B cell (primary cell): ENCODE data around the gene CLDN24. TPM values are rescaled to one million over a fixed set of nuclear protein-coding genes. Genes with fewer than 3 reads are reported as not detected.

Experiments
- ATAC-seq: fragments of 200-7000 bp; cut with Tn5 transposase; one replicate; pipeline ENCODE4 v1.10.0; 2021; ENCODE audit warnings: low read depth, mild to moderate bottlenecking, moderate number of reproducible peaks, moderate library complexity
- CTCF ChIA-PET: fragments of 350-600 bp; sonication (Branson Sonifier 250); formaldehyde crosslinking; loops from one replicate; lab custom pipeline; 2021; ENCODE audit warnings: antibody characterized with exemption, inconsistent platforms; lab: Charles Lee
- POLR2A ChIA-PET: fragments of 350-600 bp; sonication (Branson Sonifier 250); formaldehyde crosslinking; loops from one replicate; lab custom pipeline; 2021; ENCODE audit warnings: antibody characterized with exemption; lab: Charles Lee
- DNase-seq: peaks from one replicate; pipeline ENCODE4 v3.0.0; 2013
- H2AFZ ChIP-seq: 2 replicates; pipeline ENCODE4 v1.6.1; 2012; ENCODE audit warnings: mild to moderate bottlenecking, low read depth, low read length; ENCODE audit not compliant: insufficient read depth, poor library complexity, severe bottlenecking
- H3K27ac ChIP-seq, 2 donors: 1 replicate in 1 of 2; 2 replicates in 1 of 2; pipeline ENCODE4 v1.5.1; 2012 to 2013; ENCODE audit warnings: low read length in 2 of 2, mild to moderate bottlenecking in 2 of 2, moderate library complexity in 1 of 2
- H3K27me3 ChIP-seq, 4 experiments: fragments of 200-600 bp in 1 of 4; sonication (generic) in 1 of 4; replicated peaks in 1 of 4; 1 replicate in 2 of 4; 2 replicates in 2 of 4; pipeline versions ENCODE4 v1.6.1 to v1.7.0; 2013 to 2016; ENCODE audit warnings: low read length in 3 of 4, mild to moderate bottlenecking in 2 of 4, mixed read lengths in 1 of 4, moderate library complexity in 1 of 4; ENCODE audit not compliant: insufficient read depth in 4 of 4, control insufficient read depth in 3 of 4; ENCODE audit errors: control extremely low read depth in 1 of 4
- H3K36me3 ChIP-seq, 2 experiments: replicated peaks in 1 of 2; 1 replicate in 1 of 2; 2 replicates in 1 of 2; pipeline versions ENCODE4 v1.6.1 to v1.7.1; 2013; ENCODE audit warnings: low read length in 1 of 2; ENCODE audit not compliant: insufficient read depth in 2 of 2, control insufficient read depth in 1 of 2; ENCODE audit errors: control extremely low read depth in 1 of 2, extremely low read depth in 1 of 2
- H3K4me1 ChIP-seq, 2 donors: fragments of 200-600 bp in 1 of 2; sonication (generic) in 1 of 2; 1 replicate in 1 of 2; 2 replicates in 1 of 2; pipeline versions ENCODE4 v1.5.1 to v1.6.1; 2013 to 2017; ENCODE audit warnings: low read length in 2 of 2; ENCODE audit not compliant: control insufficient read depth in 2 of 2, insufficient read depth in 2 of 2
- H3K4me2 ChIP-seq: replicated peaks from 2 replicates; pipeline ENCODE3; 2012; ENCODE audit warnings: mild to moderate bottlenecking, low read depth, low read length; ENCODE audit not compliant: poor library complexity, severe bottlenecking
- H3K4me3 ChIP-seq, 5 experiments: fragments of 200-600 bp in 1 of 5; sonication (generic) in 1 of 5; 1 replicate in 3 of 5; 2 replicates in 2 of 5; pipeline versions ENCODE4 v1.5.1 to v1.7.0; 2011 to 2016; ENCODE audit warnings: low read length in 4 of 5, mild to moderate bottlenecking in 4 of 5, low read depth in 2 of 5, control low read depth in 1 of 5, moderate library complexity in 1 of 5; ENCODE audit not compliant: insufficient read depth in 1 of 5; ENCODE audit errors: control extremely low read depth in 1 of 5, extremely low read depth in 1 of 5
- H3K79me2 ChIP-seq: fragments of 200-600 bp; sonication (generic); one replicate; pipeline ENCODE4 v1.6.0; 2016; ENCODE audit warnings: low read length; ENCODE audit not compliant: control insufficient read depth, insufficient read depth
- H3K9ac ChIP-seq: fragments of 200-600 bp; sonication (generic); 2 replicates; pipeline ENCODE4 v1.6.1; 2017; ENCODE audit warnings: mild to moderate bottlenecking, low read length, moderate library complexity
- H3K9me3 ChIP-seq, 3 donors: one replicate each; pipeline versions ENCODE4 v1.6.1 to v1.7.1; 2013; ENCODE audit warnings: low read length in 2 of 3; ENCODE audit not compliant: control insufficient read depth in 2 of 3, insufficient read depth in 1 of 3; ENCODE audit errors: control extremely low read depth in 1 of 3
- H4K20me1 ChIP-seq: 2 replicates; pipeline ENCODE4 v1.6.0; 2012; ENCODE audit warnings: mild to moderate bottlenecking, low read length; ENCODE audit not compliant: insufficient read depth, control insufficient read depth, poor library complexity, severe bottlenecking
- H3K27ac Mint-ChIP-seq: one replicate; pipeline ENCODE4 v1.8.0; 2021; ENCODE audit warnings: mixed read lengths
- H3K27me3 Mint-ChIP-seq: one replicate; pipeline ENCODE4 v1.8.0; 2021; ENCODE audit warnings: mixed read lengths
- H3K4me1 Mint-ChIP-seq: one replicate; pipeline ENCODE4 v1.8.0; 2021; ENCODE audit warnings: mixed read lengths
- H3K4me3 Mint-ChIP-seq: one replicate; pipeline ENCODE4 v1.8.0; 2021; ENCODE audit warnings: mixed read lengths
- H3K9me3 Mint-ChIP-seq: one replicate; pipeline ENCODE4 v1.8.0; 2022; ENCODE audit warnings: mixed read lengths; ENCODE audit not compliant: insufficient read depth
- EZH2 ChIP-seq: IDR thresholded peaks from 2 replicates; pipeline ENCODE4 v1.6.1; 2012; ENCODE audit warnings: borderline replicate concordance, low read depth, mild to moderate bottlenecking, moderate library complexity, low read length; ENCODE audit not compliant: insufficient read depth, poor library complexity, severe bottlenecking
- WGBS: methylation state at CpG from one replicate; pipeline ENCODE4 v1.1.5; 2013; ENCODE audit warnings: missing lambda C conversion rate; ENCODE audit not compliant: insufficient coverage; 5-methylcytosine and 5-hydroxymethylcytosine counted together
- intact Hi-C: fragments of 100-400 bp; cut with micrococcal nuclease; formaldehyde crosslinking; loops from one replicate; pipeline ENCODE4 v1.10.0; 2022
- polyA plus RNA-seq: library from polyadenylated mRNA; depleted of rRNA; stranded (reverse); fragments of >200 nt; gene quantifications from 2 replicates; pipeline ENCODE4 v1.2.3, GENCODE V29; 2012
- total RNA-seq, 2 donors: library from RNA; stranded (reverse); fragments of 120-200 nt in 1 of 2; gene quantifications; 1 replicate in 1 of 2; 2 replicates in 1 of 2; pipeline versions ENCODE4 v1.2.3 to v1.2.4, GENCODE V29; 2013 to 2022
- TF ChIP-seq, protein P1 (sequence below): fragments of 200-600 bp; IDR thresholded peaks from one replicate; pipeline ENCODE4 v1.8.0; 2022; ENCODE audit warnings: antibody characterized with exemption, mild to moderate bottlenecking

The CLDN24 gene
- total and polyA plus RNA-seq, 2 donors (not counting 1 experiment from before 2014, with no cell fraction given), result not detected

DNA sequence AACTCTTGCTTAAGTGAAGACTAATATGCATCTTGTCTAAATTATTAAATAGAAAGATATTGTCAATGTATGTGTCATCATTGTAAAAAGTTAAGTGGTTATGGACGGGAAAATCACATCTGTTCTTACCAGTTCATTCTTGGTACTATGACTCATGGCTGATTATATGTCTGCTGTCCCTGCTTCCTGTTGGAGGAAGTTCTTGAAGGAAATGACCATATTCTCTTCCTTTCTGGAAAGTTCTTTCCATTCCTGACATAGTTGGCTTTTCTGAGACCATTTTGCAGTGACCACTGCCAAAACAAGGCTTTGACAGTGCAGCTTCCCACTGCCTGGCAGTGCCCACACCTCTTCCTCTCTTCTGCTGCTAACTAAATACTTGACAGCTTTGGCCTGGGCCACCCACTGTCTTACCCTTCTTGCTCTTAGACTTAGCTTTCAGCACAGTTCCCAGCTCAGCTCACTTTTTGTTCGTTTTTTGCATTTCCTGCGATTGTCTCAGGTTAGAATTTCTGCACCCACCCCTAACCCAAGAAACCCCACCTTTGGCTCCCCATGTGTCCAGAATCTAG lies 13.2 kb upstream of the CLDN24 start:
- ATAC-seq (no peak), DNase-seq (no peak)
- Histone ChIP-seq H2AFZ (no peak overlapping the region), H3K4me1 (no peaks in the 10 kb centered on the region), H3K79me2 (no peaks in the 10 kb centered on the region), H4K20me1 (no peaks in the 10 kb centered on the region), H3K4me2 (no peak overlapping the region), H3K27me3 (peaks cover 0 to 4% (median 0%) of the 10 kb centered on the region in 4 experiments), H3K9me3 (no peaks in the 10 kb centered on the region), H3K4me3 (no peak overlapping the region), H3K27ac (no peak overlapping the region), H3K9ac (no peak overlapping the region), H3K36me3 (no peaks in the 10 kb centered on the region)
- Mint-ChIP-seq H3K4me1 (no peaks in the 10 kb centered on the region), H3K4me3 (no peak overlapping the region), H3K27ac (no peak overlapping the region), H3K9me3 (no peaks in the 10 kb centered on the region), H3K27me3 (peaks cover 5% of the 10 kb centered on the region)
- intact Hi-C loops, result no loop called here
- 20% methylated on average over 1 of the region's 3 CpGs for WGBS
- CTCF ChIA-PET, result no interaction called here
- POLR2A ChIA-PET, result no interaction called here
- TF ChIP-seq EZH2, result no peak

DNA sequence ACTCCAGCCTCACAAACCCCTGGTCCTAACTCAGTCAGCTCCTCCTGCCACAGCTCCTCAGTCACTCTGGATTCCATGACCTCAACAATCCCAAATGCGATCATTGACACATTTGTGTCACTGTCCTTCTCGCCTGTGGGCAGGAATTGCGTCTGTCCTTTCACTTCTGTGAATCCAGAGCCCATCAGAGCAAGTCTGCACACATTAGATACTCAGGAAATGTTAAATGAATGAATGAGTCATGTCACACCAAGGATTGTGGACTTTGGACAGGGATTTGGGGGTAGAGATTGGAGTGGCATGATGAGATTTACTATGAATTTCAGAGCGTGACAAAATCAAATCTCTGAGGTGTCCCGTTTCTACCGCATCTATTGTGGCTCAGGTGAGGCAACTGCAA lies 11.8 kb upstream of the CLDN24 start:
- intact Hi-C loops, result no loop called here

More for the DNA sequence above, 11.8 kb upstream of the CLDN24 start:
- Mint-ChIP-seq H3K4me3 (no peak overlapping the region), H3K9me3 (no peaks in the 10 kb centered on the region), H3K27me3 (peaks cover 5% of the 10 kb centered on the region), H3K4me1 (no peaks in the 10 kb centered on the region), H3K27ac (no peak overlapping the region)
- H3K4me2 ChIP-seq, result no peak overlapping the region
- ChIA-PET CTCF (no interaction called here), POLR2A (no interaction called here)
- H3K4me3 ChIP-seq, result no peak overlapping the region
- DNase-seq, result no peak
- H3K27ac ChIP-seq, result no peak overlapping the region
- H3K9me3 ChIP-seq, result peaks cover 0 to 3% (median 0%) of the 10 kb centered on the region in 3 donors
- H2AFZ ChIP-seq, result no peak overlapping the region
- TF ChIP-seq, protein P1, sequence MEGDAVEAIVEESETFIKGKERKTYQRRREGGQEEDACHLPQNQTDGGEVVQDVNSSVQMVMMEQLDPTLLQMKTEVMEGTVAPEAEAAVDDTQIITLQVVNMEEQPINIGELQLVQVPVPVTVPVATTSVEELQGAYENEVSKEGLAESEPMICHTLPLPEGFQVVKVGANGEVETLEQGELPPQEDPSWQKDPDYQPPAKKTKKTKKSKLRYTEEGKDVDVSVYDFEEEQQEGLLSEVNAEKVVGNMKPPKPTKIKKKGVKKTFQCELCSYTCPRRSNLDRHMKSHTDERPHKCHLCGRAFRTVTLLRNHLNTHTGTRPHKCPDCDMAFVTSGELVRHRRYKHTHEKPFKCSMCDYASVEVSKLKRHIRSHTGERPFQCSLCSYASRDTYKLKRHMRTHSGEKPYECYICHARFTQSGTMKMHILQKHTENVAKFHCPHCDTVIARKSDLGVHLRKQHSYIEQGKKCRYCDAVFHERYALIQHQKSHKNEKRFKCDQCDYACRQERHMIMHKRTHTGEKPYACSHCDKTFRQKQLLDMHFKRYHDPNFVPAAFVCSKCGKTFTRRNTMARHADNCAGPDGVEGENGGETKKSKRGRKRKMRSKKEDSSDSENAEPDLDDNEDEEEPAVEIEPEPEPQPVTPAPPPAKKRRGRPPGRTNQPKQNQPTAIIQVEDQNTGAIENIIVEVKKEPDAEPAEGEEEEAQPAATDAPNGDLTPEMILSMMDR, result no peak
- TF ChIP-seq EZH2, result no peak
- no peaks in the 10 kb centered on the region for H4K20me1 ChIP-seq
- 100% methylated on average over 1 of the region's 6 CpGs for WGBS
- H3K4me1 ChIP-seq, result no peaks in the 10 kb centered on the region
- H3K27me3 ChIP-seq, result peaks cover 0 to 4% (median 0%) of the 10 kb centered on the region in 4 experiments
- H3K36me3 ChIP-seq, result no peaks in the 10 kb centered on the region
- no peak overlapping the region for H3K9ac ChIP-seq
- ATAC-seq, result no peak
- H3K79me2 ChIP-seq, result no peaks in the 10 kb centered on the region
